GM21515 (cell line): ENCODE data around the gene RNF207.

Source experiments
- ATAC-seq: cut with Tn5 transposase; IDR thresholded peaks from one replicate; pipeline ENCODE4 v1.9.1; 2021; ENCODE audit not compliant: unreplicated experiment

Gene RNF207

GRCh38 chr1:6265151-6265550 lies 59.2 kb downstream of the RNF207 start:
- ATAC-seq, result no peak

- no peak for ATAC-seq
These were observed 60.7 kb downstream of the RNF207 start for GRCh38 chr1:6266641-6267040.

GRCh38 chr1:6267686-6268322 lies 61.9 kb downstream of the RNF207 start:
- no peak for ATAC-seq

- no peak for ATAC-seq
These were observed 62.5 kb downstream of the RNF207 start for GRCh38 chr1:6268415-6268814.

GRCh38 chr1:6269296-6269695 lies 63.4 kb downstream of the RNF207 start:
- no peak for ATAC-seq

- ATAC-seq, result no peak
These were observed 63.9 kb downstream of the RNF207 start for GRCh38 chr1:6269720-6270400.

- no peak for ATAC-seq
These were observed 64.5 kb downstream of the RNF207 start for GRCh38 chr1:6270401-6270800.
